Spleen (tissue), 11 donors: Measurements from ENCODE around the gene RORC. TPM values are rescaled to one million over a fixed set of nuclear protein-coding genes. Genes with fewer than 3 reads are reported as not detected.

Experiments used
- DNase-seq: peaks from one replicate; pipeline ENCODE4 v3.0.0-alpha.2; 2020
- H3K27ac ChIP-seq, 8 donors: fragments of 200-600 bp; sonication (generic) in 7 of 8; 1 replicate in 4 of 8; 2 replicates in 4 of 8; pipeline versions ENCODE4 v1.5.0 to v1.8.0; 2016 to 2021; ENCODE audit warnings: inconsistent platforms in 4 of 8, mild to moderate bottlenecking in 4 of 8, moderate library complexity in 1 of 8
- H3K27me3 ChIP-seq, 7 donors: fragments of 200-600 bp; sonication (generic) in 6 of 7; replicated peaks in 1 of 7; 1 replicate in 4 of 7; 2 replicates in 3 of 7; pipeline versions ENCODE4 v1.5.0 to v1.8.0; 2016 to 2021; ENCODE audit warnings: inconsistent platforms in 3 of 7, mild to moderate bottlenecking in 1 of 7
- H3K36me3 ChIP-seq, 6 donors: fragments of 200-600 bp; sonication (generic) in 5 of 6; 1 replicate in 4 of 6; 2 replicates in 2 of 6; pipeline versions ENCODE4 v1.5.0 to v1.8.0; 2016 to 2021; ENCODE audit warnings: inconsistent platforms in 2 of 6
- H3K4me1 ChIP-seq, 6 donors: fragments of 200-600 bp; sonication (generic) in 5 of 6; 1 replicate in 3 of 6; 2 replicates in 3 of 6; pipeline versions ENCODE4 v1.5.0 to v1.8.0; 2016 to 2021; ENCODE audit warnings: inconsistent platforms in 3 of 6
- H3K4me3 ChIP-seq, 8 donors: fragments of 200-600 bp; sonication (generic) in 7 of 8; 1 replicate in 4 of 8; 2 replicates in 4 of 8; pipeline versions ENCODE4 v1.5.0 to v1.8.0; 2016 to 2021; ENCODE audit warnings: inconsistent platforms in 4 of 8, mild to moderate bottlenecking in 4 of 8, moderate library complexity in 2 of 8
- H3K9me3 ChIP-seq, 8 donors: fragments of 200-600 bp; sonication (generic) in 7 of 8; 1 replicate in 4 of 8; 2 replicates in 4 of 8; pipeline versions ENCODE4 v1.5.0 to v1.8.0; 2016 to 2021; ENCODE audit warnings: inconsistent platforms in 4 of 8
- POLR2A ChIP-seq, 3 donors: fragments of 450-650 bp; IDR thresholded peaks; one replicate each; pipeline ENCODE4 v1.5.1; 2017; ENCODE audit warnings: antibody characterized with exemption in 3 of 3, mild to moderate bottlenecking in 1 of 3
- POLR2AphosphoS5 ChIP-seq, 3 donors: sonication (generic); formaldehyde crosslinking; IDR thresholded peaks; one replicate each; pipeline ENCODE4 v1.5.1; 2017; ENCODE audit warnings: antibody characterized with exemption in 3 of 3
- WGBS, 5 donors: extraction: QIAGEN DNeasy Blood & Tissue Kit in 3 of 5; methylation state at CpG; one replicate each; pipeline versions ENCODE4 v1.1.5 to v1.1.7; 2013 to 2018; 5-methylcytosine and 5-hydroxymethylcytosine counted together
- intact Hi-C: fragments of 100-400 bp; cut with DNase I; formaldehyde crosslinking; loops from one replicate; pipeline ENCODE4 v1.15.0; 2023; ENCODE audit warnings: low total_unique reads
- polyA plus RNA-seq, 3 donors: library from polyadenylated mRNA; stranded (reverse); fragments of 200-250 nt; gene quantifications; one replicate each; pipeline ENCODE4 v1.2.1, GENCODE V29; 2013
- total RNA-seq, 7 donors: library from RNA; depleted of rRNA in 3 of 7; stranded (reverse); fragments of >200 nt in 3 of 7; fragmentation: NEBNext Ultra II Directional in 4 of 7; extraction: Animal tissue kit (Norgen Biotek cat#: 25700) in 4 of 7; gene quantifications; one replicate each; pipeline versions ENCODE4 v1.1.0 to v1.2.1, GENCODE V29; 2016 to 2021
- TF ChIP-seq, protein P1 (sequence below), 11 experiments: fragments of 200-600 bp in 7 of 11; fragments of 450-650 bp in 4 of 11; sonication (generic) in 4 of 11; IDR thresholded peaks in 8 of 11; conservative IDR thresholded peaks in 3 of 11; 1 replicate in 7 of 11; 2 replicates in 4 of 11; pipeline versions ENCODE4 v1.4.0 to v1.8.0; 2016 to 2021; ENCODE audit warnings: antibody characterized with exemption in 11 of 11, inconsistent platforms in 4 of 11, mild to moderate bottlenecking in 1 of 11
- donor health status: healthy with polysubstance abuse.
- donor health status: DM: no; HTN: no; CAD: no; lungs with moderate emphysema.
- donor health status: DM: no; HTN: no; CAD: no.
- donor health status: Bipolar disorder and iron deficiency.
- donor health status: healthy.
- donor health status: DM: no; HTN: no; CAD: no.
- donor health status: DM: yes; HTN: yes; CAD: no.

RORC gene
- total and polyA plus RNA-seq, 10 donors, result 0.14 to 4.1 (median 1.6) TPM

DNA sequence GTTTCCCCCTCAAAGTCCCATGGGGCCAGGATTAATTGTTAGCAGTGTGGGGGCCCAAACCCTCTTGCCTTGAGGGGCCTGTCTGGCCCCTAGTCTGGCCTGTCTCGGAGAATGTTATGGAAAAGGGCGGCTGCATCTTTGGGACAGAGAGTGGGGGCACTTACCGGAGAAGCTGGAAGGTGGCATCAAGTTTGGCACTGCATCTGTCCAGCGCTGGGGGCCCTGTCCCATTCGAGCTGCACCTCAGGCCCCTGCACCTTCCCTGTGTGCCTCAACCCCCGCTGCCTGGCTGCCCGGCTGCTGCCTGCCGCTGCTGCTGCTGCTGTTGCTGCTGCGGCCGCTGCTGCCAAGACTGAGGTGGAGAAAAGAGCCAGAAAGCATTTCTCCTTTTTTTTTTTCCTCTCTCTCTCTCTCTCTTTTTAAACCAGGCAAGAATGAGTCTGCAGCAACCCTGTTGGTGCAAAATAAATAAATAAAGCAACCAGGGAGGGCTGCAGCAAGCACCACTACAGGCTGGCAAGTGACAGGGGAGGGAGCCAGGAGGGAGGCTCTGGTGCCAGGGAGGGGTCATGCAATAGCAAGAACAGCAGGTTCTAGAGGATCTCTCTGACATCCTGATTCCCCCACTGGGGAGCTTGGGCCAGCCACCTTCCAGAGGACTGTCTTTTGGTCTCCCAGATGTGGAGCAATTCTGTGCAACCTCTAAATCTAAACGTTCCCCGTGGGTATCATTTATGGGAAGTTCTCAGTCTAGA lies 26.4 kb downstream of the RORC start, which contains the start of gene LINGO4:
LINGO4 (minus strand) TSS at position 354 of the 755 bp plus-strand sequence. CDS start 2,715 bp downstream, outside the sequence.
- Histone ChIP-seq H3K36me3 (no peaks in the 10 kb centered on the region), H3K9me3 (no peaks in the 10 kb centered on the region), H3K4me1 (peaks cover 0 to 6% (median 0%) of the 10 kb centered on the region in 6 donors), H3K27ac (no peak within 1 kb of the TSS), H3K4me3 (no peak within 1 kb of the TSS), H3K27me3 (peaks cover 0 to 22% (median 0%) of the 10 kb centered on the region in 7 donors)
- intact Hi-C loops, result no loop called here
- no peak for DNase-seq
- TF ChIP-seq, protein P1, sequence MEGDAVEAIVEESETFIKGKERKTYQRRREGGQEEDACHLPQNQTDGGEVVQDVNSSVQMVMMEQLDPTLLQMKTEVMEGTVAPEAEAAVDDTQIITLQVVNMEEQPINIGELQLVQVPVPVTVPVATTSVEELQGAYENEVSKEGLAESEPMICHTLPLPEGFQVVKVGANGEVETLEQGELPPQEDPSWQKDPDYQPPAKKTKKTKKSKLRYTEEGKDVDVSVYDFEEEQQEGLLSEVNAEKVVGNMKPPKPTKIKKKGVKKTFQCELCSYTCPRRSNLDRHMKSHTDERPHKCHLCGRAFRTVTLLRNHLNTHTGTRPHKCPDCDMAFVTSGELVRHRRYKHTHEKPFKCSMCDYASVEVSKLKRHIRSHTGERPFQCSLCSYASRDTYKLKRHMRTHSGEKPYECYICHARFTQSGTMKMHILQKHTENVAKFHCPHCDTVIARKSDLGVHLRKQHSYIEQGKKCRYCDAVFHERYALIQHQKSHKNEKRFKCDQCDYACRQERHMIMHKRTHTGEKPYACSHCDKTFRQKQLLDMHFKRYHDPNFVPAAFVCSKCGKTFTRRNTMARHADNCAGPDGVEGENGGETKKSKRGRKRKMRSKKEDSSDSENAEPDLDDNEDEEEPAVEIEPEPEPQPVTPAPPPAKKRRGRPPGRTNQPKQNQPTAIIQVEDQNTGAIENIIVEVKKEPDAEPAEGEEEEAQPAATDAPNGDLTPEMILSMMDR (IDR thresholded peaks at IDR 0.05 in 8 of 11, conservative IDR thresholded peaks at IDR 0.05 in 3 of 11), result no peak
- TF ChIP-seq POLR2A (IDR thresholded peaks at IDR 0.05) (no peak), POLR2AphosphoS5 (IDR thresholded peaks at IDR 0.05) (no peak)
- WGBS, 5 donors, result 71 to 86% (median 76%) methylated on average over 10 to 12 of the region's 12 CpGs

DNA sequence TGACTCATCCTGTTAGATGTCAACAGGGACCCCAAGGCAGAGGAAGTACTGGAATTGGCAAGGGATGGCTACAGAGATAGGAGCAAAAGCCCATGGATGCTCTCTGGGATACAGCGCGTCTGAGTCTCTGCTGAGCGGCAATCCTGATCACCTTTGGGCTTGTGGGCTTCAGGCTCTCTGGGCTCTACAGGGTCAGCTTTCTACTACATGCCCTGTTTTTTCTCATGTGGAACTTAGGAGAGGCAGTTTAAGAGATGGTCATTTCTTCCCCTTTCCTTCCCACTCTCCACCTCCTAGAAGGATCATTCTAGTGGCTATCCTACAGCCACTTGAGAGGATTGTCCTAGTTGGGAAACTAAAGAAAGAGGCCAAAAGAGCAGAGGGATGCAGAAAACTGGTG lies 27.7 kb downstream of the RORC start:
- TF ChIP-seq POLR2A (IDR thresholded peaks at IDR 0.05), result no peak
- TF ChIP-seq, protein P1 (IDR thresholded peaks at IDR 0.05 in 8 of 11, conservative IDR thresholded peaks at IDR 0.05 in 3 of 11), result no peak
- no peak for TF ChIP-seq POLR2AphosphoS5 (IDR thresholded peaks at IDR 0.05)
- Histone ChIP-seq H3K4me3 (no peak overlapping the region), H3K36me3 (no peaks in the 10 kb centered on the region), H3K27me3 (peaks cover 0 to 23% (median 0%) of the 10 kb centered on the region in 7 donors), H3K9me3 (no peaks in the 10 kb centered on the region), H3K27ac (no peak overlapping the region), H3K4me1 (peaks cover 0 to 6% (median 0%) of the 10 kb centered on the region in 6 donors)
- intact Hi-C loops, result no loop called here
- DNase-seq, result no peak
- 91 to 99% (median 96%) methylated on average over 3 of the region's 3 CpGs for WGBS, 5 donors

DNA sequence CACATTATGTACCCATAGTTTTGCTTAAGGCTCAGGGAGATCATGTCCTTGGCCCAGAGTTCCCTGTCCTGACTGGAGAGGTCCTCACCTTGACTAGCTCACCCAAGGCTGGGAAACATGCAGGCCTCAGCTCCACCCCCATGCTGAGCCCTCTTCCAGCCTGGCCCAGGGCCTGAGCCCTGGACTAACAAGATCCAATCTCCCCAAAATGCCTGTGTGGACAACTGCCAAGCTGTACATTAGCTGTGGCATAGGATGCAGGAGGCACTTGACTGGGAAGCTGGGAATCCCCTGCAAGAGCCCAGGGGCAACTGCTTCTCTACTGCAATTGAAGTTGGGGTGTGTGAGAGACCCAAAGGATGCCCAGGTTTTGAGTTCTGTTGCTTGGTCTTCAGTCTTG lies 28.4 kb downstream of the RORC start:
- Histone ChIP-seq H3K9me3 (no peaks in the 10 kb centered on the region), H3K27ac (no peak overlapping the region), H3K36me3 (no peaks in the 10 kb centered on the region), H3K4me3 (no peak overlapping the region), H3K4me1 (peaks cover 0 to 6% (median 0%) of the 10 kb centered on the region in 6 donors), H3K27me3 (peaks cover 0 to 23% (median 0%) of the 10 kb centered on the region in 7 donors)
- intact Hi-C loops, result no loop called here
- DNase-seq, result no peak
- TF ChIP-seq POLR2A (IDR thresholded peaks at IDR 0.05) (no peak), POLR2AphosphoS5 (IDR thresholded peaks at IDR 0.05) (no peak)
- TF ChIP-seq, protein P1 (IDR thresholded peaks at IDR 0.05 in 8 of 11, conservative IDR thresholded peaks at IDR 0.05 in 3 of 11), result no peak

- Histone ChIP-seq H3K9me3 (no peaks in the 10 kb centered on the region), H3K27me3 (peaks cover 0 to 23% (median 0%) of the 10 kb centered on the region in 7 donors), H3K4me3 (no peak overlapping the region), H3K4me1 (peaks cover 0 to 6% (median 0%) of the 10 kb centered on the region in 6 donors), H3K36me3 (no peaks in the 10 kb centered on the region), H3K27ac (no peak overlapping the region)
- TF ChIP-seq POLR2AphosphoS5 (IDR thresholded peaks at IDR 0.05) (no peak), POLR2A (IDR thresholded peaks at IDR 0.05) (no peak)
- TF ChIP-seq, protein P1 (IDR thresholded peaks at IDR 0.05 in 8 of 11, conservative IDR thresholded peaks at IDR 0.05 in 3 of 11), result no peak
- DNase-seq, result no peak
- 81 to 100% (median 92%) methylated on average over 3 to 5 of the region's 5 CpGs for WGBS, 5 donors
- intact Hi-C loops, result no loop called here
Observed at GRCh38 chr1:151802372-151802771, 29.2 kb downstream of the RORC start.
